Ovary (tissue), 9 donors: ENCODE measurements around the gene WASHC4. TPM values are rescaled to one million over a fixed set of nuclear protein-coding genes. Genes with fewer than 3 reads are reported as not detected.
A peak's percentile ranks its signal among the peaks of the same experiment; 100 is the strongest.

Source experiments
- DNase-seq, 5 donors: peaks; one replicate each; pipeline ENCODE4 v3.0.0-alpha.2; 2019 to 2020
- H3K27ac ChIP-seq, 2 donors: fragments of 200-600 bp; one replicate each; pipeline versions ENCODE4 v1.5.1 to v1.8.0; 2019 to 2022
- H3K27me3 ChIP-seq: fragments of 200-600 bp; one replicate; pipeline ENCODE4 v1.8.0; 2022
- H3K36me3 ChIP-seq: fragments of 200-600 bp; sonication (generic); one replicate; pipeline ENCODE4 v1.5.1; 2019
- H3K4me1 ChIP-seq: one replicate; pipeline ENCODE4 v1.8.1; 2013; ENCODE audit warnings: mild to moderate bottlenecking, moderate library complexity; ENCODE audit not compliant: insufficient read depth
- H3K4me3 ChIP-seq: fragments of 200-600 bp; sonication (generic); one replicate; pipeline ENCODE4 v1.5.1; 2017
- H3K9me3 ChIP-seq, 2 donors: fragments of 200-600 bp in 1 of 2; sonication (generic) in 1 of 2; one replicate each; pipeline versions ENCODE4 v1.5.1 to v1.8.1; 2013 to 2019; ENCODE audit warnings: mild to moderate bottlenecking in 1 of 2, moderate library complexity in 1 of 2
- EP300 ChIP-seq: sonication (generic); formaldehyde crosslinking; IDR thresholded peaks from one replicate; pipeline ENCODE4 v1.6.1; 2017; ENCODE audit warnings: antibody characterized with exemption
- POLR2A ChIP-seq: fragments of 450-650 bp; IDR thresholded peaks from one replicate; pipeline ENCODE4 v1.6.1; 2017; ENCODE audit warnings: antibody characterized with exemption, mild to moderate bottlenecking, moderate library complexity
- WGBS, 3 donors: extraction: QIAGEN DNeasy Blood & Tissue Kit in 1 of 3; methylation state at CpG; one replicate each; pipeline versions ENCODE4 v1.1.5 to v1.1.7; 2013 to 2017; 5-methylcytosine and 5-hydroxymethylcytosine counted together
- intact Hi-C, 4 donors: fragments of 100-400 bp; cut with DNase I; formaldehyde crosslinking; loops; one replicate each; pipeline versions ENCODE4 v1.11.0 to v1.15.1; 2022 to 2023
- polyA plus RNA-seq, 2 donors: library from polyadenylated mRNA; stranded (reverse); fragments of 200-250 nt in 1 of 2; fragments of 350-450 nt in 1 of 2; fragmentation: Illumina TruSeq in 1 of 2; extraction: RNeasy Lipid Tissue Mini Kit (QIAGEN cat#74804) in 1 of 2; gene quantifications; one replicate each; pipeline ENCODE4 v1.2.3, GENCODE V29; 2013 to 2014
- total RNA-seq, 7 donors: library from RNA; depleted of rRNA in 2 of 7; stranded (reverse); fragments of >200 nt in 2 of 7; fragmentation: NEBNext Ultra II Directional in 3 of 7; extraction: Animal tissue kit (Norgen Biotek cat#: 25700) in 3 of 7; gene quantifications; one replicate each; pipeline versions ENCODE4 v1.1.0 to v1.2.4, GENCODE V29; 2016 to 2023
- TF ChIP-seq, protein P1 (sequence below), 3 donors: fragments of 450-650 bp in 2 of 3; fragments of 200-600 bp in 1 of 3; IDR thresholded peaks; one replicate each; pipeline versions ENCODE4 v1.5.1 to v1.8.0; 2016 to 2022; ENCODE audit warnings: antibody characterized with exemption in 3 of 3, mild to moderate bottlenecking in 1 of 3
- donor health status: DM: no; HTN: no; CAD: no; lungs with moderate emphysema.
- donor health status: DM: no; HTN: no; CAD: no.
- donor health status: Bipolar disorder and iron deficiency.
- donor health status: DM: yes; HTN: yes; CAD: no.
- donor health status: DM: no; HTN: no; CAD: no.
- donor health status: DM: yes; HTN: yes; CAD: no.

WASHC4 gene
- total and polyA plus RNA-seq, 9 donors: 16.0 to 55.8 (median 44.5) TPM

DNA sequence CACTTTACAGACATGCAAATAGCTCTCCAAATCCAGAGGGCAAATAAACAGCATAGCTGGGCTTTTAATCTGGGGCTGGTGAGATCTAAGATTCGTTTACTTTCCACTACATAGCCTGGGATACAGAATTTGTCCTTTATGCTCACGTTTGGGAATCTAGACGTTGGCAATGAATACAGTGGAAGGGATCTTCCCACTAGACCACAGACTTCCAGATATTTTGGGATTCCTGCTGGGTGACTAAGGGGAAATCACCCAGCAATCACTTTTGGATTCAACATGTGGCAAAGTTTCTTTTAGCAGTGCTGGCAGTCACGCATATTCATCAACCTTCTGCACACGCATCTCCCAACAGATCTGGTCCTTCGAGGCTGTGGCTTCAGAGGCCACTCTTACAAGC lies 104.9 kb downstream of the WASHC4 start:
- H3K4me3 ChIP-seq: no peak overlapping the region
- no peak for DNase-seq
- H3K4me1 ChIP-seq: no peaks in the 10 kb centered on the region
- H3K36me3 ChIP-seq: no peaks in the 10 kb centered on the region
- WGBS, 3 donors: 46 to 61% (median 60%) methylated on average over 6 of the region's 6 CpGs
- TF ChIP-seq POLR2A (no peak), EP300 (no peak)
- TF ChIP-seq, protein P1, sequence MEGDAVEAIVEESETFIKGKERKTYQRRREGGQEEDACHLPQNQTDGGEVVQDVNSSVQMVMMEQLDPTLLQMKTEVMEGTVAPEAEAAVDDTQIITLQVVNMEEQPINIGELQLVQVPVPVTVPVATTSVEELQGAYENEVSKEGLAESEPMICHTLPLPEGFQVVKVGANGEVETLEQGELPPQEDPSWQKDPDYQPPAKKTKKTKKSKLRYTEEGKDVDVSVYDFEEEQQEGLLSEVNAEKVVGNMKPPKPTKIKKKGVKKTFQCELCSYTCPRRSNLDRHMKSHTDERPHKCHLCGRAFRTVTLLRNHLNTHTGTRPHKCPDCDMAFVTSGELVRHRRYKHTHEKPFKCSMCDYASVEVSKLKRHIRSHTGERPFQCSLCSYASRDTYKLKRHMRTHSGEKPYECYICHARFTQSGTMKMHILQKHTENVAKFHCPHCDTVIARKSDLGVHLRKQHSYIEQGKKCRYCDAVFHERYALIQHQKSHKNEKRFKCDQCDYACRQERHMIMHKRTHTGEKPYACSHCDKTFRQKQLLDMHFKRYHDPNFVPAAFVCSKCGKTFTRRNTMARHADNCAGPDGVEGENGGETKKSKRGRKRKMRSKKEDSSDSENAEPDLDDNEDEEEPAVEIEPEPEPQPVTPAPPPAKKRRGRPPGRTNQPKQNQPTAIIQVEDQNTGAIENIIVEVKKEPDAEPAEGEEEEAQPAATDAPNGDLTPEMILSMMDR (IDR thresholded peaks at IDR 0.05): no peak
- no peak overlapping the region for H3K27ac ChIP-seq
- no peaks in the 10 kb centered on the region for H3K27me3 ChIP-seq
- intact Hi-C loops: no loop called here
- no peaks in the 10 kb centered on the region for H3K9me3 ChIP-seq

DNA sequence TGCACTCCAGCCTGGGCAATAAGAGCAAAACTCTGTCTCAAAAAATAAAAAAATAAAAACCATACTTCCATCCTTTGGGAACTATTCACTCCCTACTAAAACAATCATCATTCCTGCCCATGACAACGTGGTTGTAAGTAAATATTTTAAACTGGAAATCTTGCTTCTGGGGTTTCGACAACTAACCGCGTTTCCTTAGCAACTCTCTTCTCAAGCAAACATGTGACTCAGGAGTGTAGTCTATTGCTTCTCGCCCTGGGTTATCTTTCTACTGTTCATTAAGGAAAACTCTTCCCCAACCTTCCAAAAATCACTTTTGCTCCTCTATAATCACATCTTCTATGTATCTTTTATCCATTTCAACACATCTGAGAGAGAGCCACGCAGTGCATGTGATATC lies 106.6 kb downstream of the WASHC4 start:
- intact Hi-C loops: no loop called here
- Histone ChIP-seq H3K4me1 (peaks cover 4% of the 10 kb centered on the region), H3K9me3 (no peaks in the 10 kb centered on the region), H3K4me3 (no peak overlapping the region), H3K27ac (no peak overlapping the region), H3K27me3 (no peaks in the 10 kb centered on the region), H3K36me3 (no peaks in the 10 kb centered on the region)
- no peak for DNase-seq
- 92 to 93% (median 92%) methylated on average over 6 of the region's 6 CpGs for WGBS, 3 donors
- TF ChIP-seq EP300: no peak
- TF ChIP-seq, protein P1 (IDR thresholded peaks at IDR 0.05): no peak
- TF ChIP-seq POLR2A: no peak

DNA sequence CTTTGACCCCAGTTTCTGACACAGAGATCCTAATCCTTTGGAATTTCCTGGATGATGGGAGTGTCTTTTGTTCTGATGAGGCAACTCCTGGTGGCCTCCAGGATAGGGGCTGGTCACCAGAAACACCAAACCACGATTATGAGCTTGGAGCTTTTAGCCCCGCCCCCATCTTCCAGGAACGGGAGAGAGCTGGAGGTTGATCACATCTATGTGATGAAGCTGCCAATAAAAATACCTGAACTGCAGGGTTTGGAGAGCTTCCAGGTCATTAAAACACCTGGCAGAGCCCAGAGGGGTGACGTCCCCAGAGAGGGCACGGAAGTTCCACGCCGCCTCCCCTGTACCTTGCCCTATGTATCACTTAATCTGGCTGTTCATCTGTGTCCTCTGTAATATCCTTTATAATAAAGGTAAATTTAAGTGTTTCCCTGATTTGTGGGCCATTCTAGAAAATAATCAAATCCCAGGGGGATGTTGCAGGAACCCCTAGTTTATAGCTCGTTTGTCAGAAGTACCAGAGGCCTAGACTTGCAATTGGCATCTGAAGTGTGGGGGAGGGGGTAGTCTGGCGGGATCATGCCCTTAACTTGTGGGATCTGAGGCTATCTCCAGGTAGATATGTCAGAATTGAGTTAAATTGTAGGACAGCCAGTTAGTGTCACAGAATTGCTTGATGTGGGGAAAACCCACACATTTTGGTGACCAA lies 107.3 kb downstream of the WASHC4 start:
- H3K9me3 ChIP-seq: no peaks in the 10 kb centered on the region
- H3K4me1 ChIP-seq: peaks cover 6% of the 10 kb centered on the region
- TF ChIP-seq EP300 (no peak), POLR2A (no peak)
- TF ChIP-seq, protein P1 (IDR thresholded peaks at IDR 0.05): no peak
- no peak for DNase-seq
- H3K27ac ChIP-seq: no peak overlapping the region
- intact Hi-C loops: no loop called here
- 86 to 88% (median 87%) methylated on average over 9 of the region's 9 CpGs for WGBS, 3 donors
- no peaks in the 10 kb centered on the region for H3K27me3 ChIP-seq
- no peaks in the 10 kb centered on the region for H3K36me3 ChIP-seq
- no peak overlapping the region for H3K4me3 ChIP-seq

DNA sequence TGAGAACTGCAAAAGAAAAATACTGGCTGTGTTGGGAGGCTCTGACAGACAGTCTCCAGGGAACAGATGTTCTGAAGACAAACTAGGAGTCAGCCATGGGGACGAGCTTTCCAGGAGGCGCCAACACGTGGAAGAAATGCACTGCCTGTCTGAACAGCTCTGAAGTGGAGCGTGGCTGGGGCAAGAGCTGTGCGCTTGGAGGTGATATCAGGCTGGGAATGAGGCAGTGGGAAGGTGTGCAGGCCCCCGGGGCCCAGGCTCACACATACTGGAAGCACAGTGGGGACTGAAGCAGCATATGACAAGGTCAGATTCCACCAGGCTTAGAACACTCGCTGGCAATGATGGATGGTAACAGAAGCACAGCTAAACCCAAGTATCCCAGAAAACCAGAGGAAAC lies 110.9 kb downstream of the WASHC4 start:
- intact Hi-C loops: no loop called here
- peak overlapping the region in 1 of 2 donors; percentile 4 for H3K27ac ChIP-seq
- no peak overlapping the region for H3K4me3 ChIP-seq
- H3K27me3 ChIP-seq: no peaks in the 10 kb centered on the region
- no peaks in the 10 kb centered on the region for H3K9me3 ChIP-seq
- peaks cover 13% of the 10 kb centered on the region for H3K4me1 ChIP-seq
- no peak for DNase-seq
- H3K36me3 ChIP-seq: no peaks in the 10 kb centered on the region
- 41 to 50% (median 49%) methylated on average over 7 of the region's 7 CpGs for WGBS, 3 donors
- TF ChIP-seq, protein P1 (IDR thresholded peaks at IDR 0.05): no peak
- TF ChIP-seq EP300: no peak

Other genes with a start within 250 kb of the WASHC4 start
- 10 to 100 TPM; 18.2 to 55.1 (median 27.4) TPM for gene SLC41A2, start 149.4 kb upstream of the WASHC4 start, total RNA-seq
- gene SLC41A2, start 149.4 kb upstream of the WASHC4 start, polyA plus RNA-seq: 1 to 10 TPM; 3.1 to 8.6 TPM
- gene NOPCHAP1, start 121.4 kb upstream of the WASHC4 start, total RNA-seq: 10 to 100 TPM in 5 of 7 donors, 1 to 10 TPM in 2; 4.5 to 20.2 (median 13.6) TPM
- gene NOPCHAP1, start 121.4 kb upstream of the WASHC4 start, polyA plus RNA-seq: 1 to 10 TPM; 5.2 to 6.6 TPM
- gene ALDH1L2, start 23.3 kb upstream of the WASHC4 start, total RNA-seq: 10 to 100 TPM in 1 of 7 donors, 1 to 10 TPM in 3, under 1 TPM in 3; 0.72 to 36.4 (median 1.3) TPM
- gene ALDH1L2, start 23.3 kb upstream of the WASHC4 start, polyA plus RNA-seq: 1 to 10 TPM in 1 of 2 donors, under 1 TPM in 1; 0.38 to 3.7 TPM
- gene APPL2, start 128.4 kb downstream of the WASHC4 start, total RNA-seq: 10 to 100 TPM; 28.6 to 45.2 (median 36.2) TPM
- gene APPL2, start 128.4 kb downstream of the WASHC4 start, polyA plus RNA-seq: 10 to 100 TPM; 27.4 to 66.2 TPM
- gene C12orf75, start 223.0 kb downstream of the WASHC4 start, total RNA-seq: 10 to 100 TPM in 2 of 7 donors, 1 to 10 TPM in 5; 3.3 to 18.5 (median 5.6) TPM
- gene C12orf75, start 223.0 kb downstream of the WASHC4 start, polyA plus RNA-seq: 10 to 100 TPM in 1 of 2 donors, 1 to 10 TPM in 1; 5.1 to 83.9 TPM